ENCODE data around the gene CDC20. TPM values are rescaled to one million over a fixed set of nuclear protein-coding genes. Genes with fewer than 3 reads are reported as not detected.

CDC20 gene
- total RNA-seq, 1 experiment from 2014 or later, result 355 TPM

DNA sequence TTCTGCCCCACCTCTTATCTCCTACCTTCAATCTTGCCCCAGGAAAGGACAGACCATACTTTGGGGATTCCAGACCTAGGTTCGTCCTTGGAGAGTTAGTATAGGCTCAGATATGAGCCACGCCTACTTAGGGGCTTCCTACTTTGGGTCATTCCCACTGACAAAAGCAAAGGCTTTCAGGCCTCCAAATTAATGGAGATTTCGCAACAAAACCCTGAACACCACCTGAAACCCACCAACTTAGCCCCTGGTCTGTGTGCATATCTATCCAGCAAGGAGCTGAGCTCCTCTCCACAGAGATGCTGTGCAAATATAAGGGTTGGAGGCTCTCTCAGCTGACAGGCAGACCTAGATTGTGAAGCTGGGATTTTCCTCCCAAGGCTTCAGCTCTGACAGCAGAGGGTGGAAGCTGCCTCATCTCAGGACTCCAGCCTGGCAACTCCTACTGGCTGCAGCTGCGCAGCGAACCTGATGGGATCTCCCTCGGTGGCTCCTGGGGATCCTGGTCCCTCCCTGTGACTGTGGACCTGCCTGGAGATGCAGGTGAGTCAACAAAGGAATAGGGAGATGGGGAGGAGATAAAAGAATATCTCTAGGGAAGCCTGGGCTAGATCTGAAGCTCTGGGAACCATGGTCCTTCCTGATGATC is 19.1 kb upstream of the CDC20 start:
- ChIA-PET CTCF (no interaction called here), RAD21 (ENCODE audit: low non-redundant PET in 1 of 2, low total read pairs in 2 of 2, uncharacterized antibody in 2 of 2, unreplicated experiment in 2 of 2) (no interaction called here), POLR2A (no interaction called here)
- Histone ChIP-seq H3K4me1 (ENCODE audit: control insufficient read depth in 1 of 2, insufficient read depth in 2 of 2, low read length in 2 of 2) (peaks cover 15 to 16% of the 10 kb centered on the region in 2 experiments; a peak in 3 of 4 replicates), H3K4me2 (ENCODE audit: low read length) (no peak overlapping the region), H3K9me2 (ENCODE audit: insufficient read depth) (no peaks in the 10 kb centered on the region), H3K9me3 (ENCODE audit: control insufficient read depth in 1 of 2, insufficient read depth in 1 of 2, low read depth in 1 of 2, low read length in 2 of 2) (no peaks in the 10 kb centered on the region), H3K36me3 (ENCODE audit: control insufficient read depth in 1 of 2, insufficient read depth in 2 of 2, low read length in 2 of 2) (no peaks in the 10 kb centered on the region), H3K4me3 (replicated peaks in 1 of 2; ENCODE audit: low read depth in 1 of 2, low read length in 2 of 2) (no peak overlapping the region), H3K27ac (ENCODE audit: low read depth, low read length) (no peak overlapping the region), H3K79me2 (ENCODE audit: insufficient read depth, low read length) (no peaks in the 10 kb centered on the region), H4K20me1 (ENCODE audit: insufficient read depth) (no peaks in the 10 kb centered on the region), H3K27me3 (ENCODE audit: insufficient read depth, low read length) (no peaks in the 10 kb centered on the region), H2AFZ (ENCODE audit: low read depth, low read length, poor library complexity, severe bottlenecking) (no peak overlapping the region), H3K9ac (ENCODE audit: low read length) (no peak overlapping the region)
- TF ChIP-seq, protein P1, sequence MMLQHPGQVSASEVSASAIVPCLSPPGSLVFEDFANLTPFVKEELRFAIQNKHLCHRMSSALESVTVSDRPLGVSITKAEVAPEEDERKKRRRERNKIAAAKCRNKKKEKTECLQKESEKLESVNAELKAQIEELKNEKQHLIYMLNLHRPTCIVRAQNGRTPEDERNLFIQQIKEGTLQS (IDR thresholded peaks at IDR 0.05), result no peak
- TF ChIP-seq EZH2phosphoT487 (IDR thresholded peaks at IDR 0.05; ENCODE audit: borderline replicate concordance) (no peak), POLR2AphosphoS5 (IDR thresholded peaks at IDR 0.05; ENCODE audit: low read depth, low read length) (no peak), CEBPB (IDR thresholded peaks at IDR 0.05; ENCODE audit: low read depth) (no peak), RAD21 (IDR thresholded peaks at IDR 0.05; ENCODE audit: low read depth) (no peak)
- intact Hi-C loops (cut with micrococcal nuclease), result no loop called here
- no peak for ATAC-seq
- no peak for DNase-seq (ENCODE audit: low read depth, low spot score)
- BruUV-seq (replicated peaks), result no TSS peak

GRCh38 chr1:43340559-43340958 is 18.2 kb upstream of the CDC20 start:
- TF ChIP-seq TCF7L2 (IDR thresholded peaks at IDR 0.05; ENCODE audit: borderline replicate concordance, extremely low read depth, insufficient read depth, insufficient read length) (no peak), CBX3 (IDR thresholded peaks at IDR 0.05; ENCODE audit: low read depth) (no peak), EGR1 (IDR thresholded peaks at IDR 0.05; ENCODE audit: low read depth) (no peak)
- POLR2A ChIA-PET, result no interaction called here
- intact Hi-C loops (cut with micrococcal nuclease), result no loop called here

More at GRCh38 chr1:43340559-43340958, 18.2 kb upstream of the CDC20 start:
- Histone ChIP-seq H3K4me3 (replicated peaks in 1 of 2; ENCODE audit: low read depth in 1 of 2, low read length in 2 of 2) (no peak overlapping the region), H3K27me3 (ENCODE audit: insufficient read depth, low read length) (no peaks in the 10 kb centered on the region), H3K27ac (ENCODE audit: low read depth, low read length) (no peak overlapping the region), H3K9me2 (ENCODE audit: insufficient read depth) (no peaks in the 10 kb centered on the region), H3K4me2 (ENCODE audit: low read length) (no peak overlapping the region), H4K20me1 (ENCODE audit: insufficient read depth) (no peaks in the 10 kb centered on the region), H3K36me3 (ENCODE audit: control insufficient read depth in 1 of 2, insufficient read depth in 2 of 2, low read length in 2 of 2) (no peaks in the 10 kb centered on the region), H3K79me2 (ENCODE audit: insufficient read depth, low read length) (no peaks in the 10 kb centered on the region), H3K9ac (ENCODE audit: low read length) (no peak overlapping the region), H3K9me3 (ENCODE audit: control insufficient read depth in 1 of 2, insufficient read depth in 1 of 2, low read depth in 1 of 2, low read length in 2 of 2) (no peaks in the 10 kb centered on the region), H3K4me1 (ENCODE audit: control insufficient read depth in 1 of 2, insufficient read depth in 2 of 2, low read length in 2 of 2) (peaks cover 19 to 25% of the 10 kb centered on the region in 2 experiments), H2AFZ (ENCODE audit: low read depth, low read length, poor library complexity, severe bottlenecking) (no peak overlapping the region)
- DNase-seq (ENCODE audit: low read depth, low spot score), result no peak
- BruUV-seq (replicated peaks), result no TSS peak
- ATAC-seq, result no peak
- CTCF ChIA-PET, result no interaction called here
- RAD21 ChIA-PET (ENCODE audit: low non-redundant PET in 1 of 2, low total read pairs in 2 of 2, uncharacterized antibody in 2 of 2, unreplicated experiment in 2 of 2), result no interaction called here

Data from HCT116 (cell line).